Lung (tissue), 12 donors: ENCODE results near the gene ANKRD11. TPM values are rescaled to one million over a fixed set of nuclear protein-coding genes. Genes with fewer than 3 reads are reported as not detected.
"Not testable (repeated sequence)": the region's sequence is repeated elsewhere in the genome, so short reads cannot be mapped to it uniquely, and the experiment has no call there.

Experiments used
- ATAC-seq: fragments of 200-7000 bp; cut with Tn5 transposase; one replicate; pipeline ENCODE4 v1.9.1; 2020; ENCODE audit warnings: moderate number of reproducible peaks; ENCODE audit not compliant: insufficient read depth, low FRiP score
- DNase-seq, 3 donors: peaks; one replicate each; pipeline ENCODE4 v3.0.0-alpha.2; 2013 to 2017
- H3K27ac ChIP-seq, 2 donors: one replicate each; pipeline ENCODE4 v1.5.1; 2013; ENCODE audit warnings: mild to moderate bottlenecking in 2 of 2, moderate library complexity in 2 of 2, control low read depth in 1 of 2, inconsistent platforms in 1 of 2, low read depth in 1 of 2, low read length in 1 of 2
- H3K27me3 ChIP-seq, 3 donors: one replicate each; pipeline ENCODE4 v1.5.1; 2013; ENCODE audit warnings: low read length in 2 of 3; ENCODE audit not compliant: control insufficient read depth in 3 of 3, insufficient read depth in 3 of 3
- H3K36me3 ChIP-seq, 4 donors: one replicate each; pipeline ENCODE4 v1.5.1; 2013; ENCODE audit warnings: low read length in 4 of 4, mild to moderate bottlenecking in 1 of 4, moderate library complexity in 1 of 4; ENCODE audit not compliant: control insufficient read depth in 4 of 4, insufficient read depth in 4 of 4
- H3K4me1 ChIP-seq, 5 donors: one replicate each; pipeline ENCODE4 v1.5.1; 2013; ENCODE audit warnings: low read length in 5 of 5, mild to moderate bottlenecking in 2 of 5, moderate library complexity in 1 of 5; ENCODE audit not compliant: control insufficient read depth in 5 of 5, insufficient read depth in 5 of 5
- H3K4me3 ChIP-seq: one replicate; pipeline ENCODE4 v1.5.1; 2013; ENCODE audit warnings: mild to moderate bottlenecking, control low read depth, moderate library complexity
- H3K9ac ChIP-seq, 2 donors: one replicate each; pipeline ENCODE4 v1.5.1; 2013; ENCODE audit warnings: low read length in 2 of 2, control low read depth in 1 of 2; ENCODE audit not compliant: insufficient read depth in 1 of 2
- H3K9me3 ChIP-seq, 4 donors: one replicate each; pipeline ENCODE4 v1.5.1; 2013; ENCODE audit warnings: low read length in 3 of 4, mild to moderate bottlenecking in 1 of 4, moderate library complexity in 1 of 4; ENCODE audit not compliant: control insufficient read depth in 4 of 4, insufficient read depth in 3 of 4
- CTCF ChIP-seq: IDR thresholded peaks from 2 replicates; pipeline ENCODE4 v1.5.1; 2012; ENCODE audit warnings: mild to moderate bottlenecking; ENCODE audit errors: control extremely low read depth, extremely low read depth
- WGBS, 2 donors: extraction: QIAGEN DNeasy Blood & Tissue Kit; methylation state at CpG; one replicate each; pipeline ENCODE4 v1.1.7; 2013; 5-methylcytosine and 5-hydroxymethylcytosine counted together
- polyA plus RNA-seq, 2 donors: library from polyadenylated mRNA; stranded (reverse); fragments of 200-250 nt; gene quantifications; one replicate each; pipeline ENCODE4 v1.2.1, GENCODE V29; 2013
- total RNA-seq, 2 donors: library from RNA; depleted of rRNA in 1 of 2; stranded (reverse); fragments of >200 nt in 1 of 2; gene quantifications; one replicate each; pipeline ENCODE4 v1.2.1, GENCODE V29; 2014 to 2021
- donor health status: control.
- donor health status: control.
- donor health status: Bipolar disorder and iron deficiency.
- donor health status: healthy.
- donor health status: DM: yes; HTN: yes; CAD: no.

Gene ANKRD11
- total and polyA plus RNA-seq, 4 donors = 58.5 to 162 (median 89.5) TPM

GRCh38 chr16:89253548-89254287 is 236.6 kb downstream of the ANKRD11 start:
- 88 to 96% methylated on average over 10 of the region's 10 CpGs for WGBS, 2 donors
- Histone ChIP-seq H3K9me3 (peaks cover 0 to 2% (median 0%) of the 10 kb centered on the region in 4 donors), H3K36me3 (no peaks in the 10 kb centered on the region), H3K9ac (no peak overlapping the region), H3K27me3 (peaks cover 0 to 5% (median 4%) of the 10 kb centered on the region in 3 donors), H3K27ac (no peak overlapping the region), H3K4me3 (no peak overlapping the region), H3K4me1 (peaks cover 0 to 11% (median 3%) of the 10 kb centered on the region in 5 donors)
- DNase-seq (no peak), ATAC-seq (no peak)
- no peak for TF ChIP-seq CTCF

GRCh38 chr16:89248196-89248982 is 242.0 kb downstream of the ANKRD11 start:
- Histone ChIP-seq H3K4me3 (no peak overlapping the region), H3K36me3 (no peaks in the 10 kb centered on the region), H3K27ac (no peak overlapping the region), H3K4me1 (peaks cover 0 to 5% (median 0%) of the 10 kb centered on the region in 5 donors), H3K27me3 (peaks cover 0 to 5% (median 0%) of the 10 kb centered on the region in 3 donors), H3K9ac (no peak overlapping the region), H3K9me3 (peaks cover 0 to 2% (median 1%) of the 10 kb centered on the region in 4 donors)
- ATAC-seq (no peak), DNase-seq (no peak)
- WGBS, 2 donors = 56 to 61% methylated on average over 69 of the region's 69 CpGs
- TF ChIP-seq CTCF = no peak

GRCh38 chr16:89247734-89248075 is 242.7 kb downstream of the ANKRD11 start:
- not testable (repeated sequence) for H3K36me3 ChIP-seq, H3K27ac ChIP-seq, H3K27me3 ChIP-seq, H3K9me3 ChIP-seq, H3K4me1 ChIP-seq, DNase-seq, H3K9ac ChIP-seq, ATAC-seq, H3K4me3 ChIP-seq
- 2 to 3% methylated on average over 35 to 45 of the region's 45 CpGs for WGBS, 2 donors
